HG03354 (cell line): ENCODE results near the gene HAP1.
"Not testable (repeated sequence)": the region's sequence is repeated elsewhere in the genome, so short reads cannot be mapped to it uniquely, and the experiment has no call there.

ENCODE experiments used
- ATAC-seq: cut with Tn5 transposase; IDR thresholded peaks from one replicate; pipeline ENCODE4 v1.9.1; 2021; ENCODE audit warnings: mild to moderate bottlenecking; ENCODE audit not compliant: unreplicated experiment, poor library complexity, severe bottlenecking

The HAP1 gene

DNA sequence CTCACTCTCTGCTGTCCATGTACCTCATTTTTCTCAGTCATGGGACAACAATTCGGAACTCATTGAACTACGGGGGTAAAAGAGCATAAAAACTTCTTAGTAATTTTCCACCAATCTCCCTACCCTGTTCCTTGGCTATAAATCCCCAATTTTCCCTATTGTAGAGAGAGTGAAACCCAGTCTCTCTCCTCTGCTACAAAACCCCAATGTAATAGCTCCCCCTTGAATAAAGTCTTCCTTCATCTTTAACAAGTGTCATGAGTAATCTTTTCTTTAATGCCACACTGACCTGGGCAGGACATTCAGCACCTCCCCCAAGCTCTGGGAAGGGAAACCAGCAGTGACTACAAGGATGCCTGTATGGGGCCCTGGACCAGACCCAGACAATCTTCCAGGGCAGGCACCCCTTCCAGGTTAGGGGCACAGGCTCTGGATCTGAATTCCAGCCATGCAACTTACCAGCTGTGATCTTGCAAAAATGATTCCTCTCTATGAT is 56.0 kb downstream of the HAP1 start:
- peak; percentile 5 for ATAC-seq

DNA sequence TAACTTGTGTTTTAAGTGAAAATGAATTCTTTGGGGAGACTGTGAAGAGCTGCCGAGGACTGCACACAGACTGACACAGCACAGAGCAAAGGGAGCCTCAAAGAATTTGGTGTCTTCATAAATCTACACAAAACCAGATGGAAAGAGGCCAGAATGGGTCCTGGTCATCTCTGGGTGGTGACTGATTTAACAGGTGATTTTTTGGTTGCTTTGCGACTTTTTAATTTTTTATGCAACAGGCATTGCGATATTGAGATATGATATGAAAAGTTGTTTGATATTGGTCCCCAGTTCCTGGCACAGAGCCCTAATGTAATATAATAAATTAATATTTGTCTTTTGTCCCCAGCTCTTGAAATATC is 58.4 kb downstream of the HAP1 start:
- no peak for ATAC-seq

DNA sequence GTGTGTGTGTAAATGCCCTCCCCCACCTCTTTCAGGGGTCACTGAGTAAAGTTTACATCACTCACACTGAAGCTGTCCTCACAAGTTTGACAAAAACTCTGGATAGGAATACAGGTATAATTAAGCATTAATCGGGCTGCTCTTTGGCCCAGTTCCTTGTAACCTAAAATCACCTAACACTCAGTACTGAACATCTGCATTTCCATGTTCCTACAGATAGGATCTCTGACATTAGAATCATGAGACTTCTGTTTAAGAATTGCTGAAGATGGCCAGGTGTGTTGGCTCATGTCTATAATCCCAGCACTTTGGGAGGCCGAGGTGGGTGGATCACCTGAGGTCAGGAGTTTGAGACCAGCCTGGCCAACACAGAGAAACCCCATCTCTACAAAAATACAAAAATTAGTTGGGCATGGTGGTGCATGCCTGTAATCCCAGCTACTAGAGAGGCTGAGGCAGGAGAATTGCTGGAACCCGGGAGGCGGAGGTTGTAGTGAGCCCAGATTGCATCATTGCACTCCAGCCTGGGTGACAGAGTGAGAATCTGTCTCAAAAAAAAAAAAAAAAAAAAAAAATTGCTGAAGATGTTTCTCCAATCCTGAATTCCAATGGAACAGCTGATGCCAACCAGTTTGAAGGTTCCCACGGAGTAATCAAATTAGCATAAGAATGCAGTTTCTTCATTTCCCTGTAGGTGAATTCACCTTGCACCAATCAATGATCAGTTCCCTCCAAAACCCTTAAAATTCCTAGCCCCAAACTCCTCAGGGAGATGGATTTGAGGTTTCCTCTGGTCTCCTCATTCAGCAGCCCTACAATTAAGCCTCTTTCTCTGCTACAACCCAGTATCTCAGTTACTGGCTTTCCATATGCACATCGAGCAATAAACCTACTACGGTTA is 59.0 kb downstream of the HAP1 start:
- not testable (repeated sequence) for ATAC-seq
